GM23338 (cell line): ENCODE results near the gene MINDY1. TPM values are rescaled to one million over a fixed set of nuclear protein-coding genes. Genes with fewer than 3 reads are reported as not detected.

Experiments
- ATAC-seq: fragments of 200-7000 bp; cut with Tn5 transposase; 3 replicates; pipeline ENCODE4 v1.9.1; 2020
- DNase-seq: peaks from one replicate; pipeline ENCODE4 v3.0.0-alpha.2; 2015; ENCODE audit warnings: low spot score
- H2AFZ ChIP-seq: fragments of 200-600 bp; sonication (generic); 2 replicates; pipeline ENCODE4 v1.8.0; 2016; ENCODE audit warnings: antibody characterized with exemption, mild to moderate bottlenecking, moderate library complexity
- H3F3A ChIP-seq: fragments of 200-600 bp; sonication (generic); replicated peaks from 2 replicates; pipeline ENCODE4 v1.8.0; 2017; ENCODE audit warnings: antibody characterized with exemption, mixed run types, low read depth
- H3K27ac ChIP-seq: fragments of 200-600 bp; sonication (generic); 2 replicates; pipeline ENCODE4 v1.6.1; 2016; ENCODE audit warnings: low read depth
- H3K27me3 ChIP-seq: fragments of 200-600 bp; sonication (generic); 2 replicates; pipeline ENCODE4 v1.8.0; 2016; ENCODE audit warnings: mild to moderate bottlenecking, mixed run types, moderate library complexity; ENCODE audit not compliant: insufficient read depth
- H3K36me3 ChIP-seq: fragments of 200-600 bp; sonication (generic); 2 replicates; pipeline ENCODE4 v1.8.0; 2016; ENCODE audit warnings: mild to moderate bottlenecking; ENCODE audit not compliant: insufficient read depth
- H3K4me1 ChIP-seq: fragments of 200-600 bp; sonication (generic); 2 replicates; pipeline ENCODE4 v1.8.0; 2016; ENCODE audit warnings: mild to moderate bottlenecking, moderate library complexity; ENCODE audit not compliant: insufficient read depth
- H3K4me2 ChIP-seq: fragments of 200-600 bp; sonication (generic); 2 replicates; pipeline ENCODE4 v1.7.1; 2017; ENCODE audit warnings: mixed run types
- H3K4me3 ChIP-seq: fragments of 200-600 bp; sonication (generic); 2 replicates; pipeline ENCODE4 v1.6.1; 2016; ENCODE audit warnings: mixed run types
- H3K79me2 ChIP-seq: fragments of 200-600 bp; sonication (generic); replicated peaks from 2 replicates; pipeline ENCODE4 v1.8.0; 2017; ENCODE audit warnings: mild to moderate bottlenecking; ENCODE audit not compliant: insufficient read depth
- H3K9me2 ChIP-seq: fragments of 200-600 bp; sonication (generic); 2 replicates; pipeline ENCODE4 v1.8.0; 2017; ENCODE audit not compliant: insufficient read depth
- H4K20me1 ChIP-seq: fragments of 200-600 bp; sonication (generic); replicated peaks from 2 replicates; pipeline ENCODE4 v1.8.0; 2017; ENCODE audit warnings: mild to moderate bottlenecking; ENCODE audit not compliant: insufficient read depth
- H3K27ac Mint-ChIP-seq: 2 replicates; pipeline ENCODE4 v1.8.0; 2020; ENCODE audit warnings: inconsistent platforms, mild to moderate bottlenecking, moderate library complexity, mixed read lengths
- H3K27me3 Mint-ChIP-seq: 3 replicates; pipeline ENCODE4 v1.8.0; 2022; ENCODE audit warnings: low read depth, mild to moderate bottlenecking, moderate library complexity, mixed read lengths, inconsistent platforms; ENCODE audit not compliant: insufficient read depth, poor library complexity
- H3K36me3 Mint-ChIP-seq: 3 replicates; pipeline ENCODE4 v1.8.0; 2021; ENCODE audit warnings: low read depth, mild to moderate bottlenecking, inconsistent platforms, moderate library complexity, mixed read lengths
- H3K4me1 Mint-ChIP-seq: 3 replicates; pipeline ENCODE4 v1.8.0; 2020; ENCODE audit warnings: mild to moderate bottlenecking, inconsistent platforms, mixed read lengths
- H3K4me3 Mint-ChIP-seq: 3 replicates; pipeline ENCODE4 v1.8.0; 2021; ENCODE audit warnings: moderate library complexity, mild to moderate bottlenecking, inconsistent platforms, mixed read lengths
- H3K9me3 Mint-ChIP-seq: 3 replicates; pipeline ENCODE4 v1.8.0; 2020; ENCODE audit warnings: moderate library complexity, mild to moderate bottlenecking, inconsistent platforms, mixed read lengths
- CREB1 ChIP-seq: fragments of 250-450 bp; sonication (Bioruptor Pico); IDR thresholded peaks from 2 replicates; pipeline ENCODE4 v1.5.0; 2020; ENCODE audit warnings: low read depth, mild to moderate bottlenecking, moderate library complexity
- CTCF ChIP-seq, 2 experiments: fragments of 200-600 bp in 1 of 2; sonication (generic) in 1 of 2; conservative IDR thresholded peaks; 2 replicates each; pipeline versions ENCODE4 v1.5.1 to v1.6.1; 2016 to 2017; ENCODE audit warnings: antibody characterized with exemption in 2 of 2, low read depth in 2 of 2, mild to moderate bottlenecking in 2 of 2, moderate library complexity in 1 of 2
- ETS1 ChIP-seq: IDR thresholded peaks from 2 replicates; pipeline ENCODE4 v1.6.1; 2016; ENCODE audit warnings: antibody characterized with exemption
- EZH2 ChIP-seq: fragments of 200-600 bp; sonication (generic); IDR thresholded peaks from one replicate; pipeline ENCODE4 v1.8.0; 2017; ENCODE audit warnings: antibody characterized with exemption, mild to moderate bottlenecking, low read depth; ENCODE audit not compliant: unreplicated experiment
- EZH2phosphoT487 ChIP-seq: fragments of 200-600 bp; sonication (generic); IDR thresholded peaks from one replicate; pipeline ENCODE4 v1.8.1; 2018; ENCODE audit warnings: antibody characterized with exemption; ENCODE audit not compliant: unreplicated experiment
- JUNB ChIP-seq: IDR thresholded peaks from one replicate; pipeline ENCODE4 v1.6.1; 2016; ENCODE audit warnings: antibody characterized with exemption; ENCODE audit not compliant: unreplicated experiment
- NANOG ChIP-seq: IDR thresholded peaks from 2 replicates; pipeline ENCODE4 v1.6.1; 2016; ENCODE audit warnings: antibody characterized with exemption, borderline replicate concordance
- POLR2AphosphoS5 ChIP-seq: IDR thresholded peaks from 2 replicates; pipeline ENCODE4 v1.6.1; 2016; ENCODE audit warnings: antibody characterized with exemption, low read depth
- REST ChIP-seq: IDR thresholded peaks from one replicate; pipeline ENCODE4 v1.6.1; 2018; ENCODE audit warnings: antibody characterized with exemption; ENCODE audit not compliant: unreplicated experiment
- STAT1 ChIP-seq: IDR thresholded peaks from one replicate; pipeline ENCODE4 v1.6.1; 2016; ENCODE audit warnings: antibody characterized with exemption; ENCODE audit not compliant: unreplicated experiment
- ZNF114 ChIP-seq: fragments of 250-450 bp; sonication (Bioruptor Pico); IDR thresholded peaks from 2 replicates; pipeline ENCODE4 v1.5.0; 2020; ENCODE audit warnings: mild to moderate bottlenecking, moderate library complexity
- ZNF331 ChIP-seq: fragments of 250-450 bp; sonication (Bioruptor Pico); IDR thresholded peaks from 2 replicates; pipeline ENCODE4 v1.5.0; 2020; ENCODE audit warnings: low read depth, mild to moderate bottlenecking, moderate library complexity
- ZNF462 ChIP-seq: fragments of 250-450 bp; sonication (Bioruptor Pico); IDR thresholded peaks from 2 replicates; pipeline ENCODE4 v1.5.0; 2020; ENCODE audit warnings: mild to moderate bottlenecking, moderate library complexity
- polyA plus RNA-seq: library from polyadenylated mRNA; unstranded; fragments of >200 nt; fragmentation: Nextera tagmentation; extraction: Ambion mirVana; gene quantifications from 2 replicates; pipeline ENCODE4 v1.2.1, GENCODE V29; 2016
- total RNA-seq: library from RNA; depleted of rRNA; stranded (reverse); fragments of >200 nt; shearing (Covaris generic); gene quantifications from 2 replicates; pipeline ENCODE4 v1.2.3, GENCODE V29; 2014

Gene MINDY1
- total and polyA plus RNA-seq, 2 experiments from 2014 or later: 4.5 to 10.3 TPM

- Histone ChIP-seq H3K4me2 (no peak overlapping the region), H3K27me3 (no peaks in the 10 kb centered on the region), H3K36me3 (peaks cover 48% of the 10 kb centered on the region), H3K79me2 (peaks cover 45% of the 10 kb centered on the region), H2AFZ (no peak overlapping the region), H3K27ac (no peak overlapping the region), H3K4me3 (no peak overlapping the region), H3F3A (peaks cover 28% of the 10 kb centered on the region; the same call in 1 of the 2 replicates), H3K4me1 (peaks cover 15% of the 10 kb centered on the region; the same call in 1 of the 2 replicates), H4K20me1 (peaks cover 30% of the 10 kb centered on the region), H3K9me2 (no peaks in the 10 kb centered on the region)
- Mint-ChIP-seq H3K4me1 (peaks cover 24% of the 10 kb centered on the region), H3K4me3 (no peak overlapping the region; the same call in 2 of the 3 replicates), H3K9me3 (no peaks in the 10 kb centered on the region; the same call in 2 of the 3 replicates), H3K36me3 (peaks cover 68% of the 10 kb centered on the region), H3K27ac (no peak overlapping the region), H3K27me3 (peaks cover 14% of the 10 kb centered on the region)
- DNase-seq (no peak), ATAC-seq (no peak)
- TF ChIP-seq CTCF (conservative IDR thresholded peaks at IDR 0.05; ENCODE audit: low read depth in 2 of 2) (no peak), JUNB (no peak), EZH2phosphoT487 (no peak), ZNF114 (CRISPR knock-in tag) (no peak), POLR2AphosphoS5 (no peak), ZNF331 (CRISPR knock-in tag) (no peak), STAT1 (no peak), NANOG (no peak), ETS1 (no peak), CREB1 (CRISPR knock-in tag) (no peak), REST (no peak), ZNF462 (CRISPR knock-in tag) (no peak), EZH2 (no peak)
Observed at GRCh38 chr1:151054971-151055547, 48.4 kb upstream of the MINDY1 start.
